Astrocyte (in vitro differentiated cells and primary cell): Measurements from ENCODE around the gene ICA1. TPM values are rescaled to one million over a fixed set of nuclear protein-coding genes. Genes with fewer than 3 reads are reported as not detected.

Experiments used
- DNase-seq: peaks from one replicate; pipeline ENCODE4 v3.0.0-alpha.2; 2010; ENCODE audit warnings: low read depth
- FAIRE-seq: peaks from 2 replicates; lab custom pipeline; 2011; peaks lifted over from hg19 to GRCh38; lab: Jason Lieb, UNC
- H2AFZ ChIP-seq: 2 replicates; pipeline ENCODE4 v1.6.0; 2012; ENCODE audit warnings: low read depth, low read length, inconsistent platforms
- H3K27ac ChIP-seq: 2 replicates; pipeline ENCODE4 v1.5.1; 2011; ENCODE audit warnings: low read depth, low read length, inconsistent platforms
- H3K27me3 ChIP-seq: 2 replicates; pipeline ENCODE4 v1.6.0; 2011; ENCODE audit warnings: low read length, inconsistent platforms; ENCODE audit not compliant: insufficient read depth
- H3K36me3 ChIP-seq: 2 replicates; pipeline ENCODE4 v1.5.1; 2011; ENCODE audit warnings: low read length, inconsistent platforms; ENCODE audit not compliant: insufficient read depth
- H3K4me1 ChIP-seq: 2 replicates; pipeline ENCODE4 v1.5.1; 2011; ENCODE audit warnings: low read length, inconsistent platforms; ENCODE audit not compliant: insufficient read depth
- H3K4me2 ChIP-seq: 2 replicates; pipeline ENCODE4 v1.6.0; 2012; ENCODE audit warnings: low read length, inconsistent platforms
- H3K4me3 ChIP-seq: 2 replicates; pipeline ENCODE4 v1.5.1; 2011; ENCODE audit warnings: low read depth, mild to moderate bottlenecking, low read length, inconsistent platforms; ENCODE audit not compliant: insufficient read depth
- H3K79me2 ChIP-seq: 2 replicates; pipeline ENCODE4 v1.6.0; 2012; ENCODE audit warnings: mild to moderate bottlenecking, low read length, inconsistent platforms; ENCODE audit not compliant: insufficient read depth
- H3K9ac ChIP-seq: 2 replicates; pipeline ENCODE4 v1.6.0; 2012; ENCODE audit warnings: mild to moderate bottlenecking, low read length, inconsistent platforms
- H3K9me3 ChIP-seq: 2 replicates; pipeline ENCODE4 v1.5.1; 2012; ENCODE audit warnings: low read depth, mild to moderate bottlenecking, low read length, inconsistent platforms; ENCODE audit not compliant: insufficient read depth
- H4K20me1 ChIP-seq: 2 replicates; pipeline ENCODE4 v1.6.0; 2012; ENCODE audit warnings: low read length, inconsistent platforms; ENCODE audit not compliant: insufficient read depth
- H3K27ac Mint-ChIP-seq: one replicate; pipeline ENCODE4 v1.8.0; 2021; ENCODE audit warnings: mild to moderate bottlenecking, mixed read lengths; ENCODE audit not compliant: unreplicated experiment
- H3K27me3 Mint-ChIP-seq: one replicate; pipeline ENCODE4 v1.8.0; 2021; ENCODE audit warnings: low read depth, mixed read lengths; ENCODE audit not compliant: unreplicated experiment
- H3K36me3 Mint-ChIP-seq: one replicate; pipeline ENCODE4 v1.8.0; 2021; ENCODE audit warnings: low read depth, mixed read lengths; ENCODE audit not compliant: unreplicated experiment
- H3K4me1 Mint-ChIP-seq: one replicate; pipeline ENCODE4 v1.8.0; 2021; ENCODE audit warnings: low read depth, mixed read lengths; ENCODE audit not compliant: unreplicated experiment
- H3K4me3 Mint-ChIP-seq: one replicate; pipeline ENCODE4 v1.8.0; 2021; ENCODE audit warnings: mild to moderate bottlenecking, moderate library complexity, mixed read lengths; ENCODE audit not compliant: unreplicated experiment
- H3K9me3 Mint-ChIP-seq: one replicate; pipeline ENCODE4 v1.8.0; 2021; ENCODE audit warnings: mild to moderate bottlenecking, mixed read lengths; ENCODE audit not compliant: unreplicated experiment
- EZH2 ChIP-seq: IDR thresholded peaks from 2 replicates; pipeline ENCODE4 v1.6.1; 2012; ENCODE audit warnings: mild to moderate bottlenecking, low read length, inconsistent platforms; ENCODE audit not compliant: insufficient read depth
- total RNA-seq: library from RNA; stranded (reverse); gene quantifications from 2 replicates; pipeline ENCODE4 v1.2.1, GENCODE V29; 2021
- TF ChIP-seq, protein P1 (sequence below): IDR thresholded peaks from 2 replicates; pipeline ENCODE4 v1.5.1; 2011; ENCODE audit warnings: low read depth, mild to moderate bottlenecking, inconsistent platforms, low read length, moderate library complexity; ENCODE audit not compliant: insufficient read depth

The ICA1 gene
- total RNA-seq, 1 donor from 2014 or later = 8.0 TPM

DNA sequence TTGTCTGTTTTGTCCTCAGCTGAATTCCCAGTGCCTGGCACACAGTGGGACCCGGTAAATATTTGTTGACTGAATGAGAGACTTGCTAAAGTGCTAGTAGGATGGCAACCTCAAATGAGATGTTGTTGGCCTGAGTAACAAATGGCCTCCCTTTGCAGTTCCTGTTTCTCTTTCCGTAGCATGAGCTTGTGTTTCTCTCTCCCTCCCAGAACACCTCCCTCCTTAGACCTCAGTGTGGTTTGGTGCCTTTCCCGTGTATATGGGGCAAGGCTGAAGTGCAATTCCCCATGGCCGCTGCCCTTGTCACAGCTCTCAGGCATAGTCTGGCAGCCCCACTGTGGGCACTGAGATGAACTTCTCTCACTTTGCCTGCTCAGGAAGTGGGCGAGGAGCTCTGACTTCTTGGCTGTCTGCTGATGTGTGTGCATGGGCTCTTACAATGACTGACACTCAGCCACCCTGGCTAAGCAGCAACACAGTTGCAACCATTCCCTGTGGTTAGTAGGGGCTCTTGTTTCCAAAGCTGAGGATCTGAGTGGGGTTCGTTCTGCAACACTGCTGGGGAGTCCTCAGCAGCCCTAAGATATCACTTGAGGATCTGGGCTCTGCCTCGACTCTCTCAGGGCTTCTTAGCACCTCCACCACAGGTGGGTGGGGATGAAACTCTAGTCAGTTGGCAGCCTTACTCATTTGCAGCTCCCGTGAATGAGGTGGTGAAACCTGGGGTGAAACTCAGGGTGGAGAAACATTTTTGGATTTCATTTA, 136.1 kb downstream of the ICA1 start:
- H3K9me3 ChIP-seq = no peaks in the 10 kb centered on the region
- no peaks in the 10 kb centered on the region for H3K4me1 ChIP-seq
- no peaks in the 10 kb centered on the region for H3K27me3 ChIP-seq
- Mint-ChIP-seq H3K36me3 (no peaks in the 10 kb centered on the region), H3K4me1 (no peaks in the 10 kb centered on the region), H3K27me3 (peaks cover 4% of the 10 kb centered on the region), H3K4me3 (no peak overlapping the region), H3K27ac (no peak overlapping the region), H3K9me3 (peaks cover 6% of the 10 kb centered on the region)
- DNase-seq = no peak
- H3K4me3 ChIP-seq = no peak overlapping the region
- H3K79me2 ChIP-seq = no peaks in the 10 kb centered on the region
- no peaks in the 10 kb centered on the region for H3K36me3 ChIP-seq
- H3K27ac ChIP-seq = no peak overlapping the region
- H3K4me2 ChIP-seq = no peak overlapping the region
- H3K9ac ChIP-seq = no peak overlapping the region
- TF ChIP-seq, protein P1, sequence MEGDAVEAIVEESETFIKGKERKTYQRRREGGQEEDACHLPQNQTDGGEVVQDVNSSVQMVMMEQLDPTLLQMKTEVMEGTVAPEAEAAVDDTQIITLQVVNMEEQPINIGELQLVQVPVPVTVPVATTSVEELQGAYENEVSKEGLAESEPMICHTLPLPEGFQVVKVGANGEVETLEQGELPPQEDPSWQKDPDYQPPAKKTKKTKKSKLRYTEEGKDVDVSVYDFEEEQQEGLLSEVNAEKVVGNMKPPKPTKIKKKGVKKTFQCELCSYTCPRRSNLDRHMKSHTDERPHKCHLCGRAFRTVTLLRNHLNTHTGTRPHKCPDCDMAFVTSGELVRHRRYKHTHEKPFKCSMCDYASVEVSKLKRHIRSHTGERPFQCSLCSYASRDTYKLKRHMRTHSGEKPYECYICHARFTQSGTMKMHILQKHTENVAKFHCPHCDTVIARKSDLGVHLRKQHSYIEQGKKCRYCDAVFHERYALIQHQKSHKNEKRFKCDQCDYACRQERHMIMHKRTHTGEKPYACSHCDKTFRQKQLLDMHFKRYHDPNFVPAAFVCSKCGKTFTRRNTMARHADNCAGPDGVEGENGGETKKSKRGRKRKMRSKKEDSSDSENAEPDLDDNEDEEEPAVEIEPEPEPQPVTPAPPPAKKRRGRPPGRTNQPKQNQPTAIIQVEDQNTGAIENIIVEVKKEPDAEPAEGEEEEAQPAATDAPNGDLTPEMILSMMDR = no peak
- TF ChIP-seq EZH2 = no peak
- no peaks in the 10 kb centered on the region for H4K20me1 ChIP-seq
- no peak for FAIRE-seq
- no peak overlapping the region for H2AFZ ChIP-seq

GRCh38 chr7:8121243-8121642, 140.7 kb downstream of the ICA1 start:
- Mint-ChIP-seq H3K4me1 (no peaks in the 10 kb centered on the region), H3K27me3 (peaks cover 4% of the 10 kb centered on the region), H3K36me3 (no peaks in the 10 kb centered on the region), H3K4me3 (no peak overlapping the region), H3K27ac (no peak overlapping the region), H3K9me3 (peaks cover 6% of the 10 kb centered on the region)
- no peak overlapping the region for H3K27ac ChIP-seq
- H3K36me3 ChIP-seq = no peaks in the 10 kb centered on the region
- no peak for DNase-seq
- no peak overlapping the region for H3K4me2 ChIP-seq
- no peak overlapping the region for H2AFZ ChIP-seq
- H3K9ac ChIP-seq = no peak overlapping the region
- TF ChIP-seq, protein P1 = no peak
- no peak for TF ChIP-seq EZH2
- no peaks in the 10 kb centered on the region for H3K4me1 ChIP-seq
- H4K20me1 ChIP-seq = no peaks in the 10 kb centered on the region
- no peak for FAIRE-seq
- H3K79me2 ChIP-seq = no peaks in the 10 kb centered on the region
- H3K27me3 ChIP-seq = no peaks in the 10 kb centered on the region
- no peaks in the 10 kb centered on the region for H3K9me3 ChIP-seq
- H3K4me3 ChIP-seq = no peak overlapping the region
